Panc1 (cell line): ENCODE measurements around the gene CDH8. TPM values are rescaled to one million over a fixed set of nuclear protein-coding genes. Genes with fewer than 3 reads are reported as not detected.

ENCODE experiments used
- ATAC-seq: fragments of 200-7000 bp; cut with Tn5 transposase; 2 replicates; pipeline ENCODE4 v1.9.1; 2020; ENCODE audit warnings: mild to moderate bottlenecking, moderate library complexity
- BruUV-seq: library from RNA; stranded (reverse); fragments of 400-500 nt; replicated peaks from 2 replicates; lab custom pipeline; 2021; lab: Mats Ljungman, UMichigan
- CTCF ChIA-PET: fragments of 300-600 bp; sonication (Branson Sonifier 250); formaldehyde crosslinking; loops from one replicate; lab custom pipeline; 2022; ENCODE audit warnings: antibody characterized with exemption; lab: Charles Lee
- POLR2A ChIA-PET: fragments of 300-600 bp; sonication (Branson Sonifier 250); formaldehyde crosslinking; loops from one replicate; lab custom pipeline; 2022; ENCODE audit warnings: antibody characterized with exemption; lab: Charles Lee
- DNase-seq: peaks from one replicate; pipeline ENCODE4 v3.0.0-alpha.2; 2010; ENCODE audit warnings: low read depth, low spot score
- H3K27ac ChIP-seq: 2 replicates; pipeline ENCODE4 v1.5.1; 2011; ENCODE audit warnings: mild to moderate bottlenecking, low read length, inconsistent platforms
- H3K27me3 ChIP-seq: fragments of 200-500 bp; sonication (Bioruptor generic); 2 replicates; pipeline ENCODE4 v1.6.0; 2014; ENCODE audit warnings: low read length, inconsistent platforms; ENCODE audit not compliant: control insufficient read depth, insufficient read depth
- H3K36me3 ChIP-seq: fragments of 200-500 bp; sonication (Bioruptor generic); 2 replicates; pipeline ENCODE4 v1.5.1; 2014; ENCODE audit warnings: inconsistent platforms, mild to moderate bottlenecking, low read length, moderate library complexity; ENCODE audit not compliant: control insufficient read depth, insufficient read depth
- H3K4me1 ChIP-seq: 2 replicates; pipeline ENCODE4 v1.5.1; 2011; ENCODE audit warnings: inconsistent platforms, mild to moderate bottlenecking, low read length, moderate library complexity; ENCODE audit not compliant: control insufficient read depth, insufficient read depth
- H3K4me3 ChIP-seq, 2 experiments: 2 replicates each; pipeline ENCODE4 v1.5.1; 2011 to 2012; ENCODE audit warnings: low read depth in 2 of 2, low read length in 2 of 2, mild to moderate bottlenecking in 2 of 2, inconsistent platforms in 1 of 2, moderate library complexity in 1 of 2
- H3K9me3 ChIP-seq: fragments of 200-500 bp; sonication (Bioruptor generic); 2 replicates; pipeline ENCODE4 v1.5.1; 2014; ENCODE audit warnings: low read depth, mild to moderate bottlenecking, inconsistent platforms, low read length, moderate library complexity; ENCODE audit not compliant: control insufficient read depth, insufficient read depth
- POLR2AphosphoS5 ChIP-seq: IDR thresholded peaks from 2 replicates; pipeline ENCODE4 v1.6.1; 2012; ENCODE audit warnings: mild to moderate bottlenecking, low read depth, low read length, moderate library complexity
- REST ChIP-seq, 2 experiments: IDR thresholded peaks; 2 replicates each; pipeline ENCODE4 v1.6.1; 2011 to 2012; ENCODE audit warnings: low read depth in 2 of 2, control low read depth in 1 of 2, low read length in 1 of 2, mild to moderate bottlenecking in 1 of 2, moderate library complexity in 1 of 2; ENCODE audit not compliant: insufficient read depth in 1 of 2
- SIN3A ChIP-seq: IDR thresholded peaks from 2 replicates; pipeline ENCODE4 v1.6.1; 2012; ENCODE audit warnings: low read depth, mild to moderate bottlenecking, low read length, moderate library complexity, borderline replicate concordance; ENCODE audit not compliant: insufficient read depth
- TCF7L2 ChIP-seq: IDR thresholded peaks from 2 replicates; pipeline ENCODE4 v1.6.1; 2011; ENCODE audit warnings: mild to moderate bottlenecking, low read depth, low read length, inconsistent platforms
- in situ Hi-C: cut with HindIII; loops from 2 replicates; pipeline ENCODE4 v1.10.0; 2016; ENCODE audit warnings: low sequenced_read_pairs, low pct_unique_long_range_greater_than_20kb
- intact Hi-C: fragments of 100-400 bp; cut with micrococcal nuclease; formaldehyde crosslinking; loops from one replicate; pipeline ENCODE4 v1.10.0; 2022; ENCODE audit not compliant: unreplicated experiment
- total RNA-seq: library from RNA; stranded (reverse); gene quantifications from one replicate; pipeline ENCODE4 v1.2.1, GENCODE V29; 2021; ENCODE audit not compliant: unreplicated experiment
- TF ChIP-seq, protein P1 (sequence below): fragments of 450-650 bp; IDR thresholded peaks from 2 replicates; pipeline ENCODE4 v1.5.1; 2017; ENCODE audit warnings: mild to moderate bottlenecking

CDH8 gene
- total RNA-seq, 1 experiment from 2014 or later = 0.21 TPM

DNA sequence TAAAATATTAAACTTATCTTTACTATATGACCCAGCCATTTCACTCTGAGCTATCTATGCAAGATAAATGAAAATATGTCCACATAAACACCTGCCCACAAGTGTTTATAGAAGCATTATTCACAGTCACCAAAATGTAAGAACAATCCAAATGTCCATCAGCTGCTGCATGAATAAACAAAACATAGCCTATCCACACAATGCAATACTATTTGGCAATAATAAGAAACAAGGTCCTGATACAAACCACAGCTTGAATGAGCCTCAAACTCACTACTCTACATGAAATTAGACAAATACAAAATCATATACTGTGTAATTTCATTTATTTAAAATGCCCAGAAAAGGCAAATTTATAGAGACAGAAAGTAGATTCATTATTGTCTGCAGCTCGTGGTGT lies 355.1 kb downstream of the CDH8 start:
- no peak for ATAC-seq
- no peaks in the 10 kb centered on the region for H3K27me3 ChIP-seq
- POLR2A ChIA-PET = no interaction called here

DNA sequence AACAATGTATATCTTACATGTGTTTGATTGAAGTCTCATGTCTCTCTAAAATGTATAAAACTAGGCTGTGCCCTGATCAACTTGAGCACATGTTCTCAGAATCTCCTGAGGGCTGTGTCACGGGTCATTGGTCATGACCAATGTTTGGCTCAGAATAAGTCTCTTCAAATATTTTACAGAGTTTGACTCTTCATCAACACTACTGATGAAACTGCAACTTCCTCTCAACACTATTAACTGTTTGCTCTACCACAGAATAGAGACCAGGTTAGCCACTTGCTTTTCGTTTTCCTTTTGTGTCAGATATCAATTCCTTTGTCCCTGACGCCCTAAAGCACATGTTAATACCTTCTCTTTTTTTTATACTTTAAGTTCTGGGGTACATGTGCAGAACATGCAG lies 358.1 kb downstream of the CDH8 start:
- in situ Hi-C loops = no loop called here
- no peak overlapping the region for H3K27ac ChIP-seq
- no peak overlapping the region for H3K4me3 ChIP-seq
- no peaks in the 10 kb centered on the region for H3K4me1 ChIP-seq
- CTCF ChIA-PET = no interaction called here
- no peaks in the 10 kb centered on the region for H3K27me3 ChIP-seq
- no TSS peak for BruUV-seq
- no peaks in the 10 kb centered on the region for H3K36me3 ChIP-seq
- POLR2A ChIA-PET = no interaction called here
- DNase-seq = no peak
- ATAC-seq = no peak
- no peaks in the 10 kb centered on the region for H3K9me3 ChIP-seq
- TF ChIP-seq TCF7L2 (no peak), REST (IDR thresholded peaks at IDR 0.05; ENCODE audit: insufficient read depth in 1 of 2, low read depth in 2 of 2, low read length in 1 of 2) (no peak), SIN3A (no peak), POLR2AphosphoS5 (no peak)
- TF ChIP-seq, protein P1, sequence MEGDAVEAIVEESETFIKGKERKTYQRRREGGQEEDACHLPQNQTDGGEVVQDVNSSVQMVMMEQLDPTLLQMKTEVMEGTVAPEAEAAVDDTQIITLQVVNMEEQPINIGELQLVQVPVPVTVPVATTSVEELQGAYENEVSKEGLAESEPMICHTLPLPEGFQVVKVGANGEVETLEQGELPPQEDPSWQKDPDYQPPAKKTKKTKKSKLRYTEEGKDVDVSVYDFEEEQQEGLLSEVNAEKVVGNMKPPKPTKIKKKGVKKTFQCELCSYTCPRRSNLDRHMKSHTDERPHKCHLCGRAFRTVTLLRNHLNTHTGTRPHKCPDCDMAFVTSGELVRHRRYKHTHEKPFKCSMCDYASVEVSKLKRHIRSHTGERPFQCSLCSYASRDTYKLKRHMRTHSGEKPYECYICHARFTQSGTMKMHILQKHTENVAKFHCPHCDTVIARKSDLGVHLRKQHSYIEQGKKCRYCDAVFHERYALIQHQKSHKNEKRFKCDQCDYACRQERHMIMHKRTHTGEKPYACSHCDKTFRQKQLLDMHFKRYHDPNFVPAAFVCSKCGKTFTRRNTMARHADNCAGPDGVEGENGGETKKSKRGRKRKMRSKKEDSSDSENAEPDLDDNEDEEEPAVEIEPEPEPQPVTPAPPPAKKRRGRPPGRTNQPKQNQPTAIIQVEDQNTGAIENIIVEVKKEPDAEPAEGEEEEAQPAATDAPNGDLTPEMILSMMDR = no peak
- intact Hi-C loops = no loop called here

More for the DNA sequence above, 355.1 kb downstream of the CDH8 start:
- intact Hi-C loops = no loop called here
- Histone ChIP-seq H3K4me3 (no peak overlapping the region), H3K4me1 (no peaks in the 10 kb centered on the region), H3K9me3 (no peaks in the 10 kb centered on the region), H3K36me3 (no peaks in the 10 kb centered on the region), H3K27ac (no peak overlapping the region)
- CTCF ChIA-PET = no interaction called here
- no TSS peak for BruUV-seq
- in situ Hi-C loops = no loop called here
- no peak for DNase-seq
- TF ChIP-seq SIN3A = no peak
- no peak for TF ChIP-seq TCF7L2
- TF ChIP-seq, protein P1 = no peak
- no peak for TF ChIP-seq POLR2AphosphoS5
- TF ChIP-seq REST (IDR thresholded peaks at IDR 0.05; ENCODE audit: insufficient read depth in 1 of 2, low read depth in 2 of 2, low read length in 1 of 2) = no peak
